Panc1 (cell line): ENCODE measurements around the gene KASH5. TPM values are rescaled to one million over a fixed set of nuclear protein-coding genes. Genes with fewer than 3 reads are reported as not detected.

Experiments
- ATAC-seq: fragments of 200-7000 bp; cut with Tn5 transposase; 2 replicates; pipeline ENCODE4 v1.9.1; 2020; ENCODE audit warnings: mild to moderate bottlenecking, moderate library complexity
- BruUV-seq: library from RNA; stranded (reverse); fragments of 400-500 nt; replicated peaks from 2 replicates; lab custom pipeline; 2021; lab: Mats Ljungman, UMichigan
- CTCF ChIA-PET: fragments of 300-600 bp; sonication (Branson Sonifier 250); formaldehyde crosslinking; loops from one replicate; lab custom pipeline; 2022; ENCODE audit warnings: antibody characterized with exemption; lab: Charles Lee
- POLR2A ChIA-PET: fragments of 300-600 bp; sonication (Branson Sonifier 250); formaldehyde crosslinking; loops from one replicate; lab custom pipeline; 2022; ENCODE audit warnings: antibody characterized with exemption; lab: Charles Lee
- DNase-seq: peaks from one replicate; pipeline ENCODE4 v3.0.0-alpha.2; 2010; ENCODE audit warnings: low read depth, low spot score
- H3K27ac ChIP-seq: 2 replicates; pipeline ENCODE4 v1.5.1; 2011; ENCODE audit warnings: mild to moderate bottlenecking, low read length, inconsistent platforms
- H3K27me3 ChIP-seq: fragments of 200-500 bp; sonication (Bioruptor generic); 2 replicates; pipeline ENCODE4 v1.6.0; 2014; ENCODE audit warnings: low read length, inconsistent platforms; ENCODE audit not compliant: control insufficient read depth, insufficient read depth
- H3K36me3 ChIP-seq: fragments of 200-500 bp; sonication (Bioruptor generic); 2 replicates; pipeline ENCODE4 v1.5.1; 2014; ENCODE audit warnings: inconsistent platforms, mild to moderate bottlenecking, low read length, moderate library complexity; ENCODE audit not compliant: control insufficient read depth, insufficient read depth
- H3K4me1 ChIP-seq: 2 replicates; pipeline ENCODE4 v1.5.1; 2011; ENCODE audit warnings: inconsistent platforms, mild to moderate bottlenecking, low read length, moderate library complexity; ENCODE audit not compliant: control insufficient read depth, insufficient read depth
- H3K4me3 ChIP-seq, 2 experiments: 2 replicates each; pipeline ENCODE4 v1.5.1; 2011 to 2012; ENCODE audit warnings: low read depth in 2 of 2, low read length in 2 of 2, mild to moderate bottlenecking in 2 of 2, inconsistent platforms in 1 of 2, moderate library complexity in 1 of 2
- H3K9me3 ChIP-seq: fragments of 200-500 bp; sonication (Bioruptor generic); 2 replicates; pipeline ENCODE4 v1.5.1; 2014; ENCODE audit warnings: low read depth, mild to moderate bottlenecking, inconsistent platforms, low read length, moderate library complexity; ENCODE audit not compliant: control insufficient read depth, insufficient read depth
- CTCF ChIP-seq: fragments of 450-650 bp; IDR thresholded peaks from 2 replicates; pipeline ENCODE4 v1.5.1; 2017; ENCODE audit warnings: mild to moderate bottlenecking
- POLR2AphosphoS5 ChIP-seq: IDR thresholded peaks from 2 replicates; pipeline ENCODE4 v1.6.1; 2012; ENCODE audit warnings: mild to moderate bottlenecking, low read depth, low read length, moderate library complexity
- REST ChIP-seq, 2 experiments: IDR thresholded peaks; 2 replicates each; pipeline ENCODE4 v1.6.1; 2011 to 2012; ENCODE audit warnings: low read depth in 2 of 2, control low read depth in 1 of 2, low read length in 1 of 2, mild to moderate bottlenecking in 1 of 2, moderate library complexity in 1 of 2; ENCODE audit not compliant: insufficient read depth in 1 of 2
- SIN3A ChIP-seq: IDR thresholded peaks from 2 replicates; pipeline ENCODE4 v1.6.1; 2012; ENCODE audit warnings: low read depth, mild to moderate bottlenecking, low read length, moderate library complexity, borderline replicate concordance; ENCODE audit not compliant: insufficient read depth
- TCF7L2 ChIP-seq: IDR thresholded peaks from 2 replicates; pipeline ENCODE4 v1.6.1; 2011; ENCODE audit warnings: mild to moderate bottlenecking, low read depth, low read length, inconsistent platforms
- in situ Hi-C: cut with HindIII; loops from 2 replicates; pipeline ENCODE4 v1.10.0; 2016; ENCODE audit warnings: low sequenced_read_pairs, low pct_unique_long_range_greater_than_20kb
- intact Hi-C: fragments of 100-400 bp; cut with micrococcal nuclease; formaldehyde crosslinking; loops from one replicate; pipeline ENCODE4 v1.10.0; 2022; ENCODE audit not compliant: unreplicated experiment
- total RNA-seq: library from RNA; stranded (reverse); gene quantifications from one replicate; pipeline ENCODE4 v1.2.1, GENCODE V29; 2021; ENCODE audit not compliant: unreplicated experiment

Gene KASH5
- total RNA-seq, 1 experiment from 2014 or later: not detected

GRCh38 chr19:49380391-49380790 lies 7.7 kb upstream of the KASH5 start:
- ChIA-PET CTCF (interaction anchor here (0.6 kb wide), 1 partner anchor 105 kb away, joined by 6 read pairs; no protein-coding TSS in a partner anchor), POLR2A (no interaction called here)
- BruUV-seq: no TSS peak

GRCh38 chr19:49382639-49383038 lies 5.4 kb upstream of the KASH5 start:
- no TSS peak for BruUV-seq
- DNase-seq: no peak
- ATAC-seq: no peak
- no peaks in the 10 kb centered on the region for H3K4me1 ChIP-seq
- peaks cover 8% of the 10 kb centered on the region; the same call in 1 of the 2 replicates for H3K9me3 ChIP-seq
- POLR2A ChIA-PET: no interaction called here
- no peak overlapping the region for H3K27ac ChIP-seq
- in situ Hi-C loops (no loop called here), intact Hi-C loops (no loop called here)
- H3K36me3 ChIP-seq: no peaks in the 10 kb centered on the region
- no peaks in the 10 kb centered on the region for H3K27me3 ChIP-seq
- CTCF ChIA-PET: no interaction called here
- H3K4me3 ChIP-seq: no peak overlapping the region
- no peak for TF ChIP-seq REST (IDR thresholded peaks at IDR 0.05; ENCODE audit: insufficient read depth in 1 of 2, low read depth in 2 of 2, low read length in 1 of 2)
- no peak for TF ChIP-seq SIN3A
- no peak for TF ChIP-seq TCF7L2
- no peak for TF ChIP-seq POLR2AphosphoS5
- TF ChIP-seq CTCF: no peak

More at GRCh38 chr19:49380391-49380790, 7.7 kb upstream of the KASH5 start:
- no peaks in the 10 kb centered on the region for H3K36me3 ChIP-seq
- H3K27ac ChIP-seq: no peak overlapping the region
- peaks cover 8% of the 10 kb centered on the region; the same call in 1 of the 2 replicates for H3K9me3 ChIP-seq
- no peak for ATAC-seq
- intact Hi-C loops: no loop called here
- H3K4me1 ChIP-seq: no peaks in the 10 kb centered on the region
- H3K27me3 ChIP-seq: no peaks in the 10 kb centered on the region
- no peak for DNase-seq
- in situ Hi-C loops: no loop called here
- TF ChIP-seq POLR2AphosphoS5 (no peak), TCF7L2 (no peak), SIN3A (no peak)
- H3K4me3 ChIP-seq: no peak overlapping the region

- Histone ChIP-seq H3K27ac (no peak overlapping the region), H3K9me3 (peaks cover 8% of the 10 kb centered on the region; the same call in 1 of the 2 replicates), H3K4me3 (no peak overlapping the region), H3K27me3 (no peaks in the 10 kb centered on the region), H3K36me3 (no peaks in the 10 kb centered on the region), H3K4me1 (no peaks in the 10 kb centered on the region)
- TF ChIP-seq CTCF (no peak), REST (IDR thresholded peaks at IDR 0.05; ENCODE audit: insufficient read depth in 1 of 2, low read depth in 2 of 2, low read length in 1 of 2) (no peak), POLR2AphosphoS5 (no peak)
- DNase-seq (no peak), ATAC-seq (no peak)
- in situ Hi-C loops (no loop called here), intact Hi-C loops (no loop called here)
- ChIA-PET POLR2A (no interaction called here), CTCF (no interaction called here)
- no TSS peak for BruUV-seq
These were observed 4.5 kb upstream of the KASH5 start for GRCh38 chr19:49383599-49383998.
